ENCODE results near the gene SPESP1. TPM values are rescaled to one million over a fixed set of nuclear protein-coding genes. Genes with fewer than 3 reads are reported as not detected.

SPESP1 gene
- total RNA-seq, 1 experiment from 2014 or later, result not detected

DNA sequence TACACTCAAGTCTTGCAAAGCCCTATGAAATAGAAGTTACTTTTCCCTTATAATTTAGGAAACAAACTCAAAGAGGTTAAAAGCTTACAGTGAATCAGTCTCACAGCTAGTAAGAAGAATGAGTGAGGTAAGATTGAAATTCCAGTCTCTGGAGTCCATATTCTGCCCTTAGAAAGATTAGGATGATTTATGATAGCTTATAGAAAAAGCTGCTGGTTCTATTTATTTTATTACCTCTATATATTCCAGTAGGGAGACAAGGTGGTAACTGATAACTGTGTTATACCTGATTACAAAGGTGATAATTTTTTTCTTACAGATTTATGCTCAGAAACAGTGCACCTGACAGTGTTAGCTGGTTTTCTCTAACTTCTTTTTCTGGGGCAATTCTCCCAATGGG, 34.1 kb upstream of the SPESP1 start:
- ATAC-seq (no peak), DNase-seq (ENCODE audit: low read depth, low spot score) (no peak)
- Histone ChIP-seq H3K9me3 (ENCODE audit: control insufficient read depth, insufficient read depth, low read depth, low read length) (no peaks in the 10 kb centered on the region), H3K4me3 (ENCODE audit: low read depth in 2 of 2, low read length in 2 of 2) (no peak overlapping the region), H3K27me3 (ENCODE audit: control insufficient read depth, insufficient read depth, low read length) (peaks cover 18% of the 10 kb centered on the region), H3K36me3 (ENCODE audit: control insufficient read depth, insufficient read depth, low read length) (no peaks in the 10 kb centered on the region), H3K27ac (ENCODE audit: low read length) (no peak overlapping the region), H3K4me1 (ENCODE audit: control insufficient read depth, insufficient read depth, low read length) (no peaks in the 10 kb centered on the region)
- in situ Hi-C loops (cut with HindIII; ENCODE audit: low pct_unique_long_range_greater_than_20kb, low sequenced_read_pairs), result no loop called here
- ChIA-PET CTCF (no interaction called here), POLR2A (no interaction called here)
- TF ChIP-seq TCF7L2 (IDR thresholded peaks at IDR 0.05; ENCODE audit: low read depth, low read length) (no peak), POLR2AphosphoS5 (IDR thresholded peaks at IDR 0.05; ENCODE audit: low read depth, low read length) (no peak), SIN3A (IDR thresholded peaks at IDR 0.05; ENCODE audit: borderline replicate concordance, insufficient read depth, low read depth, low read length) (no peak)
- TF ChIP-seq, protein P1, sequence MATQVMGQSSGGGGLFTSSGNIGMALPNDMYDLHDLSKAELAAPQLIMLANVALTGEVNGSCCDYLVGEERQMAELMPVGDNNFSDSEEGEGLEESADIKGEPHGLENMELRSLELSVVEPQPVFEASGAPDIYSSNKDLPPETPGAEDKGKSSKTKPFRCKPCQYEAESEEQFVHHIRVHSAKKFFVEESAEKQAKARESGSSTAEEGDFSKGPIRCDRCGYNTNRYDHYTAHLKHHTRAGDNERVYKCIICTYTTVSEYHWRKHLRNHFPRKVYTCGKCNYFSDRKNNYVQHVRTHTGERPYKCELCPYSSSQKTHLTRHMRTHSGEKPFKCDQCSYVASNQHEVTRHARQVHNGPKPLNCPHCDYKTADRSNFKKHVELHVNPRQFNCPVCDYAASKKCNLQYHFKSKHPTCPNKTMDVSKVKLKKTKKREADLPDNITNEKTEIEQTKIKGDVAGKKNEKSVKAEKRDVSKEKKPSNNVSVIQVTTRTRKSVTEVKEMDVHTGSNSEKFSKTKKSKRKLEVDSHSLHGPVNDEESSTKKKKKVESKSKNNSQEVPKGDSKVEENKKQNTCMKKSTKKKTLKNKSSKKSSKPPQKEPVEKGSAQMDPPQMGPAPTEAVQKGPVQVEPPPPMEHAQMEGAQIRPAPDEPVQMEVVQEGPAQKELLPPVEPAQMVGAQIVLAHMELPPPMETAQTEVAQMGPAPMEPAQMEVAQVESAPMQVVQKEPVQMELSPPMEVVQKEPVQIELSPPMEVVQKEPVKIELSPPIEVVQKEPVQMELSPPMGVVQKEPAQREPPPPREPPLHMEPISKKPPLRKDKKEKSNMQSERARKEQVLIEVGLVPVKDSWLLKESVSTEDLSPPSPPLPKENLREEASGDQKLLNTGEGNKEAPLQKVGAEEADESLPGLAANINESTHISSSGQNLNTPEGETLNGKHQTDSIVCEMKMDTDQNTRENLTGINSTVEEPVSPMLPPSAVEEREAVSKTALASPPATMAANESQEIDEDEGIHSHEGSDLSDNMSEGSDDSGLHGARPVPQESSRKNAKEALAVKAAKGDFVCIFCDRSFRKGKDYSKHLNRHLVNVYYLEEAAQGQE (IDR thresholded peaks at IDR 0.05; ENCODE audit: insufficient read depth in 1 of 2, low read depth in 2 of 2, low read length in 1 of 2), result no peak
- TF ChIP-seq, protein P2, sequence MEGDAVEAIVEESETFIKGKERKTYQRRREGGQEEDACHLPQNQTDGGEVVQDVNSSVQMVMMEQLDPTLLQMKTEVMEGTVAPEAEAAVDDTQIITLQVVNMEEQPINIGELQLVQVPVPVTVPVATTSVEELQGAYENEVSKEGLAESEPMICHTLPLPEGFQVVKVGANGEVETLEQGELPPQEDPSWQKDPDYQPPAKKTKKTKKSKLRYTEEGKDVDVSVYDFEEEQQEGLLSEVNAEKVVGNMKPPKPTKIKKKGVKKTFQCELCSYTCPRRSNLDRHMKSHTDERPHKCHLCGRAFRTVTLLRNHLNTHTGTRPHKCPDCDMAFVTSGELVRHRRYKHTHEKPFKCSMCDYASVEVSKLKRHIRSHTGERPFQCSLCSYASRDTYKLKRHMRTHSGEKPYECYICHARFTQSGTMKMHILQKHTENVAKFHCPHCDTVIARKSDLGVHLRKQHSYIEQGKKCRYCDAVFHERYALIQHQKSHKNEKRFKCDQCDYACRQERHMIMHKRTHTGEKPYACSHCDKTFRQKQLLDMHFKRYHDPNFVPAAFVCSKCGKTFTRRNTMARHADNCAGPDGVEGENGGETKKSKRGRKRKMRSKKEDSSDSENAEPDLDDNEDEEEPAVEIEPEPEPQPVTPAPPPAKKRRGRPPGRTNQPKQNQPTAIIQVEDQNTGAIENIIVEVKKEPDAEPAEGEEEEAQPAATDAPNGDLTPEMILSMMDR (IDR thresholded peaks at IDR 0.05), result no peak
- no TSS peak for BruUV-seq (replicated peaks)
- intact Hi-C loops (cut with micrococcal nuclease; ENCODE audit: unreplicated experiment), result no loop called here

DNA sequence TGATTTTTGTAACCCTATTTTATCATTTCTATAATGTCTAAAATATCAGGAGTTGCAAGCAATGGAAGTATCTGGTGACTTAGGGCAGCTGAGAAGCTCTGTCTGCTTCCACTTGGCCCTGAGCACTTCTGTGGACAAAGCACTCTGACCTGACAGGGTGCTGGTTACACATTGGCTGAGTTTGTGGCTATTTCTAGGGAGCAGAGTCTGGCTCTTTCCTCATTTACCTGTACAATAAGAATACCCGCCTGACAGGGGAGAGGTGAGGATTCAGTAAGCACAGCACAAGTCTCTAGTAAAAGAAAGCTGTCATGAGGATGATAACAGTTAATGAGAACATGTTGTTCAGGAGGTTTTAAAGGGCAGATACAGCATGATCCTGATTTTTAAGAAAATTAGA, 33.3 kb upstream of the SPESP1 start:
- TF ChIP-seq, protein P1 (IDR thresholded peaks at IDR 0.05; ENCODE audit: insufficient read depth in 1 of 2, low read depth in 2 of 2, low read length in 1 of 2), result no peak
- TF ChIP-seq TCF7L2 (IDR thresholded peaks at IDR 0.05; ENCODE audit: low read depth, low read length) (no peak), POLR2AphosphoS5 (IDR thresholded peaks at IDR 0.05; ENCODE audit: low read depth, low read length) (no peak), SIN3A (IDR thresholded peaks at IDR 0.05; ENCODE audit: borderline replicate concordance, insufficient read depth, low read depth, low read length) (no peak)
- TF ChIP-seq, protein P2 (IDR thresholded peaks at IDR 0.05), result no peak
- Histone ChIP-seq H3K36me3 (ENCODE audit: control insufficient read depth, insufficient read depth, low read length) (no peaks in the 10 kb centered on the region), H3K27ac (ENCODE audit: low read length) (no peak overlapping the region), H3K4me1 (ENCODE audit: control insufficient read depth, insufficient read depth, low read length) (no peaks in the 10 kb centered on the region), H3K4me3 (ENCODE audit: low read depth in 2 of 2, low read length in 2 of 2) (no peak overlapping the region), H3K27me3 (ENCODE audit: control insufficient read depth, insufficient read depth, low read length) (peaks cover 15% of the 10 kb centered on the region), H3K9me3 (ENCODE audit: control insufficient read depth, insufficient read depth, low read depth, low read length) (no peaks in the 10 kb centered on the region)
- POLR2A ChIA-PET, result no interaction called here
- no peak for ATAC-seq
- CTCF ChIA-PET, result no interaction called here
- BruUV-seq (replicated peaks), result no TSS peak
- intact Hi-C loops (cut with micrococcal nuclease; ENCODE audit: unreplicated experiment) (no loop called here), in situ Hi-C loops (cut with HindIII; ENCODE audit: low pct_unique_long_range_greater_than_20kb, low sequenced_read_pairs) (no loop called here)
- no peak for DNase-seq (ENCODE audit: low read depth, low spot score)
